Vagina (tissue), 2 donors: ENCODE measurements around the gene OR2T11. TPM values are rescaled to one million over a fixed set of nuclear protein-coding genes. Genes with fewer than 3 reads are reported as not detected.

Experiments used
- DNase-seq, 2 donors: peaks; one replicate each; pipeline ENCODE4 v3.0.0-alpha.2; 2017; ENCODE audit errors: extremely low spot score in 2 of 2
- H3K27ac ChIP-seq: fragments of 200-600 bp; sonication (generic); one replicate; pipeline ENCODE4 v1.5.1; 2019
- H3K27me3 ChIP-seq: fragments of 200-600 bp; sonication (generic); one replicate; pipeline ENCODE4 v1.5.1; 2019
- H3K36me3 ChIP-seq, 2 donors: fragments of 200-600 bp; sonication (generic); one replicate each; pipeline ENCODE4 v1.5.1; 2017 to 2019
- H3K4me1 ChIP-seq: fragments of 200-600 bp; sonication (generic); one replicate; pipeline ENCODE4 v1.5.1; 2019
- H3K4me3 ChIP-seq, 2 donors: fragments of 200-600 bp; sonication (generic); 1 replicate in 1 of 2; 2 replicates in 1 of 2; pipeline ENCODE4 v1.5.1; 2016 to 2019
- H3K9me3 ChIP-seq: fragments of 200-600 bp; sonication (generic); one replicate; pipeline ENCODE4 v1.5.1; 2019
- CTCF ChIP-seq, 3 experiments: fragments of 450-650 bp in 2 of 3; fragments of 200-600 bp in 1 of 3; sonication (generic) in 1 of 3; IDR thresholded peaks; one replicate each; pipeline ENCODE4 v1.5.1; 2017 to 2019; ENCODE audit warnings: antibody characterized with exemption in 3 of 3, mild to moderate bottlenecking in 2 of 3, moderate library complexity in 2 of 3
- POLR2A ChIP-seq, 2 donors: fragments of 450-650 bp; IDR thresholded peaks; one replicate each; pipeline ENCODE4 v1.6.1; 2017; ENCODE audit warnings: antibody characterized with exemption in 2 of 2, mild to moderate bottlenecking in 2 of 2, moderate library complexity in 2 of 2
- POLR2AphosphoS5 ChIP-seq, 2 donors: sonication (generic); formaldehyde crosslinking; IDR thresholded peaks; one replicate each; pipeline ENCODE4 v1.9.0; 2017; ENCODE audit warnings: antibody characterized with exemption in 2 of 2, mild to moderate bottlenecking in 2 of 2, low read depth in 1 of 2; ENCODE audit not compliant: insufficient read depth in 1 of 2
- intact Hi-C: fragments of 100-400 bp; cut with DNase I; formaldehyde crosslinking; loops from one replicate; pipeline ENCODE4 v1.15.1; 2023
- total RNA-seq: library from RNA; depleted of rRNA; stranded (reverse); fragments of >200 nt; gene quantifications from one replicate; pipeline ENCODE4 v1.2.3, GENCODE V29; 2016

The OR2T11 gene
- total RNA-seq, 1 donor from 2014 or later, result not detected

- DNase-seq, result no peak
- no peaks in the 10 kb centered on the region for H3K36me3 ChIP-seq
- intact Hi-C loops, result no loop called here
- H3K9me3 ChIP-seq, result no peaks in the 10 kb centered on the region
- no peak overlapping the region for H3K27ac ChIP-seq
- H3K27me3 ChIP-seq, result no peaks in the 10 kb centered on the region
- no peaks in the 10 kb centered on the region for H3K4me1 ChIP-seq
- no peak for TF ChIP-seq POLR2A (IDR thresholded peaks at IDR 0.05)
- TF ChIP-seq POLR2AphosphoS5 (IDR thresholded peaks at IDR 0.05; ENCODE audit: insufficient read depth in 1 of 2, low read depth in 1 of 2), result no peak
- no peak for TF ChIP-seq CTCF (IDR thresholded peaks at IDR 0.05)
- no peak overlapping the region for H3K4me3 ChIP-seq
Measured at GRCh38 chr1:248625971-248626370, 8.9 kb downstream of the OR2T11 start.

DNA sequence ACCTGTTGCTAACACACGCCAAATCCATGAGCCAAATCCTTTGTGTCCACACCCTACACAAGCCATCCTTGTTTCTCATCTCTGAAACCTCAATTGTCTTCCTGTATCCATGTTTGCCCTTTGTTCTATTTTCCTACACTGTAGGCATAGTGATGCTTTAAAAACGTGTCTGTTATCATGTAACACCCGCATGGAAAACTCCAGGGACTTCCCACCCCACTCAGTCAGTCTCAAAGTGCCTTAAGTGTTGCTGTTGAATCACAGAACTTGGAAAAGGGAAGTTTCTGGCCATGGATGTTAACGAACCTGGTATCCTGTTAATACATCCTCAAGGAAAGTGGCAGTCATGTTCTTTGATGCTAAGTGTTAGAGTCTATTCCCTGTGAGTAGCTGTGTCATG, 9.7 kb downstream of the OR2T11 start:
- intact Hi-C loops, result no loop called here
- H3K36me3 ChIP-seq, result no peaks in the 10 kb centered on the region
- H3K4me1 ChIP-seq, result no peaks in the 10 kb centered on the region
- TF ChIP-seq POLR2A (IDR thresholded peaks at IDR 0.05) (no peak), POLR2AphosphoS5 (IDR thresholded peaks at IDR 0.05; ENCODE audit: insufficient read depth in 1 of 2, low read depth in 1 of 2) (no peak), CTCF (IDR thresholded peaks at IDR 0.05) (no peak)
- no peak overlapping the region for H3K4me3 ChIP-seq
- no peak overlapping the region for H3K27ac ChIP-seq
- no peak for DNase-seq
- no peaks in the 10 kb centered on the region for H3K27me3 ChIP-seq
- H3K9me3 ChIP-seq, result no peaks in the 10 kb centered on the region

- H3K4me3 ChIP-seq, result no peak overlapping the region
- H3K27ac ChIP-seq, result no peak overlapping the region
- no peak for DNase-seq
- intact Hi-C loops, result no loop called here
- no peaks in the 10 kb centered on the region for H3K9me3 ChIP-seq
- TF ChIP-seq CTCF (IDR thresholded peaks at IDR 0.05), result peak in 1 of 3 experiments; percentile 16
- TF ChIP-seq POLR2A (IDR thresholded peaks at IDR 0.05), result no peak
- no peak for TF ChIP-seq POLR2AphosphoS5 (IDR thresholded peaks at IDR 0.05; ENCODE audit: insufficient read depth in 1 of 2, low read depth in 1 of 2)
- no peaks in the 10 kb centered on the region for H3K27me3 ChIP-seq
- H3K4me1 ChIP-seq, result no peaks in the 10 kb centered on the region
- no peaks in the 10 kb centered on the region for H3K36me3 ChIP-seq
Measured at GRCh38 chr1:248622570-248623001, 12.3 kb downstream of the OR2T11 start.

GRCh38 chr1:248621770-248622169, 13.1 kb downstream of the OR2T11 start:
- H3K36me3 ChIP-seq, result no peaks in the 10 kb centered on the region
- H3K9me3 ChIP-seq, result no peaks in the 10 kb centered on the region
- H3K27me3 ChIP-seq, result no peaks in the 10 kb centered on the region
- no peak for DNase-seq
- TF ChIP-seq POLR2A (IDR thresholded peaks at IDR 0.05) (no peak), POLR2AphosphoS5 (IDR thresholded peaks at IDR 0.05; ENCODE audit: insufficient read depth in 1 of 2, low read depth in 1 of 2) (no peak), CTCF (IDR thresholded peaks at IDR 0.05) (no peak)
- H3K27ac ChIP-seq, result no peak overlapping the region
- no peak overlapping the region for H3K4me3 ChIP-seq
- intact Hi-C loops, result no loop called here
- no peaks in the 10 kb centered on the region for H3K4me1 ChIP-seq

DNA sequence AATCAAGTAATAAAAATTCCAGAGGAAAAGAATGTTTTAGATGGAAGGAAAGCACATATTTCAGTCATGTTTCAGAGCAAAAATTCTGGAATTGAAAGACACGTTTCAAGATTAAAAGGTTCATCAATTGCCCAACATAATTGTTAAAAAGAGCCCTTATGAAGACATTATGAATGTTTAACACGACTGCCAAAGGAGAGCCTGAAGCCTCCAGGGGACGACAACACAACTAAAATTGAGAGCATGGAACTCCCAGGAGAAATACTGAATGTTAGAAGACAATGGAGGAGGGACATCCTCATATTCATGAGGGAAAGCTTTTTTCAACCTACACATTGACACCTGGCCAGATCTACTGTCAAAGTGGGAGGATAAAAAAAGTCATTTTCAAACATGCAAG, 16.0 kb downstream of the OR2T11 start:
- no peak for DNase-seq
- Histone ChIP-seq H3K4me1 (no peaks in the 10 kb centered on the region), H3K4me3 (no peak overlapping the region), H3K27ac (no peak overlapping the region), H3K27me3 (no peaks in the 10 kb centered on the region), H3K9me3 (no peaks in the 10 kb centered on the region), H3K36me3 (no peaks in the 10 kb centered on the region)
- intact Hi-C loops, result no loop called here
- TF ChIP-seq CTCF (IDR thresholded peaks at IDR 0.05) (peak in 2 of 3 experiments; percentile 5 to 48), POLR2AphosphoS5 (IDR thresholded peaks at IDR 0.05; ENCODE audit: insufficient read depth in 1 of 2, low read depth in 1 of 2) (no peak), POLR2A (IDR thresholded peaks at IDR 0.05) (no peak)
